Mesenchymal stem cell (in vitro differentiated cells and primary cell): ENCODE measurements around the gene NPHS1.

Source experiments
- DNase-seq: peaks from one replicate; pipeline ENCODE4 v3.0.0-alpha.2; 2013
- H2AFZ ChIP-seq: one replicate; pipeline ENCODE4 v1.6.1; 2013; ENCODE audit warnings: low read depth, mild to moderate bottlenecking, control low read depth, inconsistent platforms, low read length, moderate library complexity
- H2AK5ac ChIP-seq: 2 replicates; pipeline ENCODE4 v1.6.1; 2013; ENCODE audit warnings: low read length, moderate library complexity, mild to moderate bottlenecking, inconsistent platforms; ENCODE audit not compliant: severe bottlenecking
- H2BK120ac ChIP-seq: one replicate; pipeline ENCODE4 v1.6.1; 2013; ENCODE audit warnings: low read depth, mild to moderate bottlenecking, inconsistent platforms, low read length, moderate library complexity
- H2BK12ac ChIP-seq, 2 experiments: one replicate each; pipeline ENCODE4 v1.6.1; 2013; ENCODE audit warnings: inconsistent platforms in 2 of 2, low read length in 2 of 2, mild to moderate bottlenecking in 2 of 2, moderate library complexity in 2 of 2, control low read depth in 1 of 2
- H2BK15ac ChIP-seq: one replicate; pipeline ENCODE4 v1.6.1; 2013; ENCODE audit warnings: mild to moderate bottlenecking, low read depth, inconsistent platforms; ENCODE audit not compliant: poor library complexity, severe bottlenecking
- H2BK5ac ChIP-seq: 2 replicates; pipeline ENCODE4 v1.6.1; 2013; ENCODE audit warnings: low read depth, mild to moderate bottlenecking, low read length, control low read depth, inconsistent platforms; ENCODE audit not compliant: poor library complexity, severe bottlenecking
- H3K14ac ChIP-seq, 2 experiments: one replicate each; pipeline ENCODE4 v1.6.1; 2013; ENCODE audit warnings: inconsistent platforms in 2 of 2, low read length in 2 of 2, control low read depth in 1 of 2, mild to moderate bottlenecking in 1 of 2, moderate library complexity in 1 of 2
- H3K18ac ChIP-seq, 2 experiments: one replicate each; pipeline ENCODE4 v1.6.1; 2013; ENCODE audit warnings: inconsistent platforms in 2 of 2, low read length in 2 of 2, control low read depth in 1 of 2, low read depth in 1 of 2, mild to moderate bottlenecking in 1 of 2
- H3K23ac ChIP-seq, 2 experiments: one replicate each; pipeline ENCODE4 v1.6.1; 2013; ENCODE audit warnings: inconsistent platforms in 2 of 2, low read length in 2 of 2, mild to moderate bottlenecking in 2 of 2, moderate library complexity in 2 of 2, control low read depth in 1 of 2
- H3K27ac ChIP-seq: 2 replicates; pipeline ENCODE4 v1.5.1; 2013; ENCODE audit warnings: mild to moderate bottlenecking, moderate library complexity, low read length, control low read depth, inconsistent platforms; ENCODE audit not compliant: poor library complexity, severe bottlenecking
- H3K27me3 ChIP-seq, 2 experiments: 2 replicates each; pipeline versions ENCODE4 v1.6.1 to v1.7.0; 2013; ENCODE audit warnings: low read length in 2 of 2, mild to moderate bottlenecking in 2 of 2, moderate library complexity in 2 of 2, control low read depth in 1 of 2, inconsistent platforms in 1 of 2; ENCODE audit not compliant: control insufficient read depth in 1 of 2, insufficient read depth in 1 of 2
- H3K36me3 ChIP-seq, 2 experiments: 2 replicates each; pipeline versions ENCODE4 v1.6.1 to v1.7.0; 2013; ENCODE audit warnings: low read length in 2 of 2, control low read depth in 1 of 2, inconsistent platforms in 1 of 2, low read depth in 1 of 2, mild to moderate bottlenecking in 1 of 2; ENCODE audit not compliant: insufficient read depth in 2 of 2, control insufficient read depth in 1 of 2
- H3K4ac ChIP-seq, 2 experiments: one replicate each; pipeline ENCODE4 v1.6.1; 2013; ENCODE audit warnings: inconsistent platforms in 2 of 2, low read length in 2 of 2, mild to moderate bottlenecking in 2 of 2, moderate library complexity in 2 of 2, control low read depth in 1 of 2, low read depth in 1 of 2
- H3K4me1 ChIP-seq: 2 replicates; pipeline ENCODE4 v1.6.1; 2013; ENCODE audit warnings: low read depth, low read length, control low read depth; ENCODE audit not compliant: control insufficient read depth, insufficient read depth
- H3K4me2 ChIP-seq: 2 replicates; pipeline ENCODE4 v1.6.1; 2013; ENCODE audit warnings: low read length, mild to moderate bottlenecking, inconsistent platforms; ENCODE audit not compliant: poor library complexity, severe bottlenecking
- H3K4me3 ChIP-seq, 2 experiments: 2 replicates each; pipeline versions ENCODE4 v1.5.1 to v1.7.0; 2013; ENCODE audit warnings: low read length in 2 of 2, mild to moderate bottlenecking in 2 of 2, control low read depth in 1 of 2, low read depth in 1 of 2; ENCODE audit not compliant: insufficient read depth in 1 of 2
- H3K79me1 ChIP-seq: replicated peaks from 2 replicates; pipeline ENCODE4 v1.6.1; 2013; ENCODE audit warnings: mild to moderate bottlenecking, control low read depth, low read length, inconsistent platforms; ENCODE audit not compliant: poor library complexity, severe bottlenecking
- H3K9ac ChIP-seq: 2 replicates; pipeline ENCODE4 v1.7.0; 2013; ENCODE audit warnings: mild to moderate bottlenecking, low read length, moderate library complexity
- H3K9me3 ChIP-seq: 2 replicates; pipeline ENCODE4 v1.7.0; 2013; ENCODE audit warnings: mild to moderate bottlenecking, low read length; ENCODE audit not compliant: control insufficient read depth
- H4K8ac ChIP-seq: one replicate; pipeline ENCODE4 v1.6.1; 2013; ENCODE audit warnings: inconsistent platforms, mild to moderate bottlenecking, low read length, moderate library complexity
- H4K91ac ChIP-seq: one replicate; pipeline ENCODE4 v1.6.1; 2013; ENCODE audit warnings: mild to moderate bottlenecking, low read length, inconsistent platforms
- WGBS: methylation state at CpG from one replicate; pipeline ENCODE4 v1.1.7; 2013; ENCODE audit warnings: mixed read lengths; 5-methylcytosine and 5-hydroxymethylcytosine counted together

Gene NPHS1

GRCh38 chr19:35780717-35781116 is 71.6 kb downstream of the NPHS1 start:
- H4K91ac ChIP-seq = no peak overlapping the region
- H3K79me1 ChIP-seq = peaks cover 17% of the 10 kb centered on the region
- no peak overlapping the region for H3K27ac ChIP-seq
- no peak overlapping the region for H2BK15ac ChIP-seq
- H2AK5ac ChIP-seq = no peak overlapping the region
- H3K18ac ChIP-seq = no peak overlapping the region
- H2BK120ac ChIP-seq = no peak overlapping the region
- H3K9me3 ChIP-seq = no peaks in the 10 kb centered on the region
- no peak overlapping the region for H3K14ac ChIP-seq
- H2BK5ac ChIP-seq = no peak overlapping the region
- peaks cover 21 to 65% of the 10 kb centered on the region in 2 experiments for H3K36me3 ChIP-seq
- H2BK12ac ChIP-seq = no peak overlapping the region
- no peak for DNase-seq
- no peaks in the 10 kb centered on the region for H3K27me3 ChIP-seq
- H3K9ac ChIP-seq = no peak overlapping the region
- no peak overlapping the region for H3K4me2 ChIP-seq
- H3K4me1 ChIP-seq = peaks cover 17% of the 10 kb centered on the region
- no peak overlapping the region for H2AFZ ChIP-seq
- no peak overlapping the region for H3K23ac ChIP-seq
- no peak overlapping the region for H4K8ac ChIP-seq
- H3K4ac ChIP-seq = no peak overlapping the region
- WGBS = 99% methylated on average over 20 of the region's 20 CpGs
- no peak overlapping the region for H3K4me3 ChIP-seq

GRCh38 chr19:35780058-35780457 is 72.2 kb downstream of the NPHS1 start:
- Histone ChIP-seq H3K4me1 (peaks cover 17% of the 10 kb centered on the region), H2AFZ (no peak overlapping the region), H2BK5ac (no peak overlapping the region), H2BK12ac (no peak overlapping the region), H4K91ac (no peak overlapping the region), H3K36me3 (peaks cover 21 to 61% of the 10 kb centered on the region in 2 experiments), H3K9me3 (no peaks in the 10 kb centered on the region), H3K4me2 (no peak overlapping the region), H3K27me3 (no peaks in the 10 kb centered on the region), H2BK120ac (no peak overlapping the region), H2BK15ac (no peak overlapping the region), H3K79me1 (peaks cover 18% of the 10 kb centered on the region), H3K14ac (no peak overlapping the region), H3K4me3 (no peak overlapping the region), H4K8ac (no peak overlapping the region), H3K9ac (no peak overlapping the region), H3K18ac (no peak overlapping the region), H3K27ac (no peak overlapping the region), H3K23ac (no peak overlapping the region), H2AK5ac (no peak overlapping the region), H3K4ac (no peak overlapping the region)
- whole genome bisulfite sequencing = 93% methylated on average over 14 of the region's 16 CpGs
- no peak for DNase-seq

- Histone ChIP-seq H2BK12ac (no peak overlapping the region), H2AFZ (no peak overlapping the region), H2BK15ac (no peak overlapping the region), H3K9me3 (no peaks in the 10 kb centered on the region), H3K9ac (no peak overlapping the region), H4K8ac (no peak overlapping the region), H4K91ac (no peak overlapping the region), H3K23ac (no peak overlapping the region), H3K18ac (no peak overlapping the region), H3K4me3 (no peak overlapping the region), H3K14ac (no peak overlapping the region), H3K27me3 (no peaks in the 10 kb centered on the region), H3K4me2 (no peak overlapping the region), H3K79me1 (peaks cover 16% of the 10 kb centered on the region), H2BK120ac (no peak overlapping the region), H3K4me1 (peaks cover 18% of the 10 kb centered on the region), H2AK5ac (no peak overlapping the region), H3K27ac (no peak overlapping the region), H2BK5ac (no peak overlapping the region), H3K36me3 (peaks cover 21 to 52% of the 10 kb centered on the region in 2 experiments), H3K4ac (no peak overlapping the region)
- 95% methylated on average over 8 of the region's 8 CpGs for WGBS
- no peak for DNase-seq
These were observed 73.3 kb downstream of the NPHS1 start for GRCh38 chr19:35779033-35779432.

GRCh38 chr19:35777961-35778360 is 74.3 kb downstream of the NPHS1 start:
- Histone ChIP-seq H3K9ac (no peak overlapping the region), H2BK15ac (no peak overlapping the region), H4K91ac (no peak overlapping the region), H3K4me1 (peaks cover 15% of the 10 kb centered on the region), H2BK120ac (no peak overlapping the region), H3K4me3 (no peak overlapping the region), H4K8ac (no peak overlapping the region), H3K18ac (no peak overlapping the region), H3K23ac (no peak overlapping the region), H3K14ac (no peak overlapping the region), H2BK12ac (no peak overlapping the region), H2AFZ (no peak overlapping the region), H3K9me3 (no peaks in the 10 kb centered on the region), H3K27ac (no peak overlapping the region), H3K79me1 (peaks cover 16% of the 10 kb centered on the region), H3K27me3 (no peaks in the 10 kb centered on the region), H2BK5ac (no peak overlapping the region), H2AK5ac (no peak overlapping the region), H3K4me2 (no peak overlapping the region), H3K4ac (no peak overlapping the region), H3K36me3 (peaks cover 19 to 42% of the 10 kb centered on the region in 2 experiments)
- DNase-seq = no peak
- WGBS = 89% methylated on average over 7 of the region's 7 CpGs
